Measurements from ENCODE around the gene WNK2.
A peak's percentile ranks its signal among the peaks of the same experiment; 100 is the strongest.
"Not testable (repeated sequence)": the region's sequence is repeated elsewhere in the genome, so short reads cannot be mapped to it uniquely, and the experiment has no call there.

The WNK2 gene

DNA sequence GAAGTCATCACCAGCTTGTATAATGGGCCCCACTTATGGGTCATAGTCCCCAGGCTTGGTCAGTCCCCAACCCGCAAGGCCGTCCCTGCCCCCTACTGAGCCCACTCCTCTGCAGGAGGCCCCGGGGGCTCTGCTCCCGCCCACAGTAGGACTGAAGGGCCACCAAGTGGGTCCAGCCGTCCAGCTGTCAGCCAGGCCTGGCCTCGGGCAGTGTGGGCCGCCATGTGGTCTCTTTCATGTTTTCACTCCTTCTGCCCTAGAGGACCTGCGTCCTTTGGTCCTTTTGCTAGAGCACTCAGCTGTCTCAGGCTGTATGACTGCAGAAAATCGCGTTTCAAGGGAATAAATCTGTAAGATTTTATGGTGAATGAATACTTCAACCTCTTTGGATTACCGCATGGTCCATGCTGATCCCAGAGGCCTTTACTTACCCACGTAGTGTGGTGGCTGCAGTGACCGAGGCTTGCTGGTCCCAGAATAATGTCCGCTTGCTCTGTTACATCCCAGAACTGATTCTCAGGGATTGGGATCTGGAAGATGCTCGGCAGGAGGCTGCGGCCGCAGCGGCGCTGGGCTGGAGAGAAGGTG is 161.8 kb downstream of the WNK2 start:
- no peak for DNase-seq

DNA sequence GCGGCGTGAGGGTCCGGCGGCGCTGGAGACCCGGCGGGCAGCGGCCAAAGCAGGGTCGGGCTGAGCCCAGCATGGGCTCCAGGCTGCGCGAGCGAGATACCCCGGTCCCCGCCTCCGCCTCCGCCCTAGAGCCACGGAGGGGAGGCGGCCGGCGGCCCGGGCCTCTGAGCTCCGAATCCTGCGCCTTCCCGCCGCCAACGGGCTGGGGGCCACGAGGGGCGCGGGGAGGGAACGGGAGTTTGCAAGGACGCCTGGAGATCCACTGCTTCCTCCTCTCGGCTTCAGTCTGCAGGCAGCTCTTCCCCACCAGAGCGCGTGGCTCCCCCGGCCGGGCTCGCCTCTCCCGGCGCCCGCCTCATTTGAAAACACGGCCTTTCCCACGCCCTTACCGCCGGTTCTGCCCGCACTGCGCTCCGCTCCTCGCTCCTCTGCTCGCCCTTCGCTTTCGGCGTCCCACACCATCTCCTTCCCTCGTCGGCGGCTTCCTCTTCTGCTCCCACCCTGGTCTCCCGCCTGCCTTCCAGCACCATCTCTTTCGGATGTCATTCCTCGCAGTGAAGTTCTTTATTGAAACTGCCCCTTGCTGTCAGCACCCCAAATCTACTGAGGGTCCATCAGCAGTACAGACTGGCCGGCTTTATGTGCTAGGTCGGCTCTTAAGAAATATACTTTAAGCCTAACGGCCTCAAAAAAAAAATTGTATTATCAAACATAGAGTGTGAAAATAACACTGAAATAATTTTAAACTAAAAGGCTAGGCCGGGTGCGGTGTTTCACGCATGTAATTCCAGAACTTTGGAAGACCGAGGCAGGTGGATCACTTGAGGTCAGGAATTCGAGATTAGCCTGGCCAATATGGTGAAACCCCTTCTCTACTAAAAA is 162.5 kb downstream of the WNK2 start:
- peak; percentile 79 for DNase-seq

DNA sequence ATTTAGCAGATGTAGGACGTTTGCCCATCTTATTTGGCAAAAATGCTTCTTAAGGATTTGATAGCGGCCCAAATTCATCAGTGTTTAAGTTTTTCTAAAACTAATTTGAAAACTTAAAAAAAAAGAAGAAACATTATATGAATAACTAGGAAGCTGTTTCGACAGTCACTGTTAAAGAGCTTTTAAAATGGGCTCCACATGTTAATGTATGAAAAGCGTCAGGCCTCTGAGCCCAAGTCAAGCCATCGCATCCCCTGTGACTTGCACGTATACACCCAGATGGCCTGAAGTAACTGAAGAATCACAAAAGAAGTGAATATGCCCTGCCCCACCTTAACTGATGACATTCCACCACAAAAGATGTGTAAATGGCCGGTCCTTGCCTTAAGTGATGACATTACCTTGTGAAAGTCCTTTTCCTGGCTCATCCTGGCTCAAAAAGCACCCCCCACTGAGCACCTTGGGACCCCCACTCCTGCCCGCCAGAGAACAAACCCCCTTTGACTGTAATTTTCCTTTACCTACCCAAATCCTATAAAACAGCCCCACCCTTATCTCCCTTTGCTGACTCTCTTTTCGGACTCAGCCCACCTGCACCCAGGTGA is 163.5 kb downstream of the WNK2 start:
- DNase-seq, result not testable (repeated sequence)

DNA sequence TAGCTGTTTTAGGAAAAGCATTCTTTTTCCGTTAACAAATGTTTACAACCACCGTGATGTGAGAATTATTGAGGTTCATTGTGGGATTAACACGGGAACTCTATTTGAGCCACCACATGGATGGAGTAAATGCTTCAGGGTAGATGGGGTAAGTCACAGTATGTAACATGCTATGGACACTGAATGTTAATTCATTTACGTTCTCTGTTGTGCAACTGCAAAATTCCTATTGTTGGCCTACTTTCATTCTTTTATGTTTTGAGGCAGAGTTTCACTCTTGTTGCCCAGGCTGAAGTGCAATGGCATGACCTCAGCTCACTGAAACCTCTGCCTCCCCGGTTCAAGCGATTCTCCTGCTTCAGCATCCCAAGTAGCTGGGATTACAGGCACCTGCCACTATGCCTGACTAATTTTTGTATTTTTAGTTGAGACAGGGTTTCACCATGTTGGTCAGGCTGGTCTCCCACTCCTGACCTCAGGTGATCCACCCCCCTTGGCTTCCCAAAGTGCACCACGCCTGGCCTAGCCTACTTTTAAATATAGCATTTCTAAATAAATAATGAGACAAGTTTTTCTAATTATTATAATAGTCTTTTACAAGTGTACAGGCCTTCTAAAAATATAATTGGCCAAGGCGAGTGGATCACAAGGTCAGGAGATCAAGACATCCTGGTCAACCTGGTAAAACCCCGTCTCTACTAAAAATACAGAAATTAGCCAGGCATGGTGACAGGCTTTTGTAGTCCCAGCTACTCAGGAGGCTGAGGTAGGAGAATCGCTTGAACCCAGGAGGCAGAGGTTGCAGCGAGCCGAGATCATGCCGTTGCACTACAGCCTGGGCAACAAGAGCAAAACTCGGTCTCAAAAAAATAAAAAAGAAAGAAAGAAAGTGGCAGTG is 169.7 kb downstream of the WNK2 start:
- not testable (repeated sequence) for DNase-seq

DNA sequence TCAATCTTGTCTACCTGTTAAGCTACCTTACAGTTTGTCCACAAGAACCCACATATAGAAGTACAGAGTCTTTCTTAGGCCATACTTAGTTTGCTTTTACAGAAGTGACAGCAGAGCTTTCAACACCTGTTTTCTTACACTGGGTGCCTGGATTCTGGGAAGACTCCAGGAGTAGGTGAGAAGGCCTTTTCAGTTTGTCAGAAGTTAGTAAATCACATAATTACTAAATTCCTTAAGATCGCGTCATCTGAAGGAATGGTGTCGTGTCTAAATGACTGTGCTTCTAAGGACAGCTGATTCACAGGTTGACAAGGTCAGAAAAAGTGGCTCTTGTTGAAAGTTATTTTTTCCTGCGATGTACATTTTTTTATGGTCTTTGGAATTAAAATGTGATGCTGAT is 170.5 kb downstream of the WNK2 start:
- DNase-seq, result no peak

DNA sequence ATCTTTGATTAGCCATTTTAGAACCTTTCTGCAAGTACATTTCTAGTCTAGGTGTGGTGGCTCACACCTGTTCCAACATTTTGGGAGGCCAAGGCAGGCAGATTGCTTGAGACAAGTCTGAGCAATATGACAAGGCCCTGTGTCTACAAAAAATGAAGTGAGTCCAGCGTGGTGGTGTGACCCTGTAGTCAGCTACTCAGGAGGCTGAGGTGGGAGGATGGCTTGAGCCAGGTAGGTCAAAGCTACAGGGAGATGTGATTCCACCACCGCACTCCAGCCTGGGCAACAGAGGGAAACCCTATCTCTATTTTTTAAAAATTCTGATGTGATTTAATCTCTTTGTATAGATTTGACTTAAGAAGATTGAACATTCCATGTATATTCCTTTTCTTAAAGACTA is 171.9 kb downstream of the WNK2 start:
- no peak for DNase-seq

DNA sequence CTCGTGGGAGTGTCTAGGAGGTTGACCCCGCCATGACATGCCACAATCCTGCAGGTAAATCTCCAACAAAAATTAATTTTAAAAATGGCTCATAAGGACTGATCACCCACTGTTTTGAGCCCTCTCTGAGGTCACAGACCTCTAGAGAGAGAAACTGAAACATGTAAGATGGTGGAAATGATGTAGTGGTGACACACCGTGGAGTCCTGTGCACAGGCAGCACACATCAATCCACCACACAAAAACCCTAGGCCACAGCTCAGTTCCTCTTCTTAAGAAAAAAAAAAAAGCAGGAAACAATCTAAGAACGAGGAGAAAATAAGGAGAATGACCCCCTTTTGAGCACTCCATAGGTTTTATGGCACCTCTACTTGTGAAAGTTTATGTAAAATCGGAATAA is 173.7 kb downstream of the WNK2 start:
- DNase-seq, result no peak

DNA sequence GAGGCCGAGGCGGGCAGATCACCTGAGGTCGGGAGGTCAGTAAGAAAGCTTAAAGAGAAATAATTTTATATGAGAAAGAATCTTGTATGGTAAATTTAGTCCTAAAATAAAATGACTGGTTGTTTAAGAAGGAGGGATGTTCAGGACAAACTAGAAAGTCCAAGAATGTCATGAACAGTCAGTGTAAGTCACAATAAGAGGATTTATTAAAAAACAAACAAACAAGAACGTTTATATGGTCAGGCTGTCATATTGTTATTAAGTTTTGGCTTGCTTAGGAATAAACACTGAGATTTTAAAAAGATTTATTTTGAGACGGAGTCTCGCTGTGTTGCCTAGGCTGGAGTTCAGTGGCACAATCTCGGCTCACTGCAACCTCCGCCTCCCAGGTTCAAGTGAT is 176.0 kb downstream of the WNK2 start:
- DNase-seq, result not testable (repeated sequence)

DNA sequence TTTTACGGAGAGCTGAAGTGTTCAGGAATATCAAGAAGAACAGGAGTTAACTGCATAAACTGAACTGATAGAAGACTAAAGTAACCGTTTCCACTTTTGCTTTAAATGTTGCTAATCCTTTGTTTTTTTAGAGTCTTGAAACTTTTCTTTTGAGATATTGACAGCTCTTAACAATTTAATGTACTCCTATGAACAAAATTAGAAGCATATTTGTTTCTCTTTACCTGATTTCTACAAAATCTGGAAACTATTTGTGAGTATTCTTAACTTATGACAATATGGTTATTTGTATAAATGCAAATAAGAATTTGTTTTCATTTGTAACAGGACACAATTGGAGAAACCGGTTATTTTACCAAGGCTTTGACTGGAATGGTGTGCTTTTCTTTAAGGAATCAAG is 178.1 kb downstream of the WNK2 start:
- no peak for DNase-seq

DNA sequence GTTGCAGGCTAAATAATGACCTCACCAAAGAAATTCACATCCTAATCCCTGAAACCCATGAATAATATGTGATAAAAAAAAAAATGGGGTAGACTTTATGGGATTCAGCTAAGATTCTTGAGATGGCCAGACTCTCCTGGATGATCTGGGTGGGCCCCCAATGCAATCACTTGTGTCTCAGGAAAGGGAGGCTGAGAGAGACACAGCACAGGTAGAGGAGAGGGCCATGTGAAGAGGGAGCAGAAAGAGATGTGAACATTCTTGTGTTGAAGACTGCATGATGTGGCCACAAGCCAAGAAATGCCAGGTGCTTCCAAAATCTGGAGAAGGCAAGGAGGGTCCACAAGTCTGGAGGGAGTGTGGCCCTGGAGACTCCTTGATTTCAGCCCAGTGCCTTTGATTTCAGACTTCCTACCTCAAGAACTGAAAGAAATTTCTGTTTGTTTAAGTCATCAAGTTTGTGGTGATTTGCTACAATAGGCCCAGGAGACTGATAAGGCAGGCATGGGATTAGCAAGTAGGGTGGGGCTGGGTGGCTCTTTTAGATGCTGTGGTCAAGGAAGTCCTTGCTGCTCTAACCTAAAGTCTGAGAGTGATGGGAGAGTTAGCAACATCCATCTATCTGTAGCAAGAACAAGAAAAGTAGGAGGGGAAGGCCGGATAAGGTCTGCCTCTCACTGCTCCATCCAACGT is 180.9 kb downstream of the WNK2 start:
- DNase-seq, result no peak

DNA sequence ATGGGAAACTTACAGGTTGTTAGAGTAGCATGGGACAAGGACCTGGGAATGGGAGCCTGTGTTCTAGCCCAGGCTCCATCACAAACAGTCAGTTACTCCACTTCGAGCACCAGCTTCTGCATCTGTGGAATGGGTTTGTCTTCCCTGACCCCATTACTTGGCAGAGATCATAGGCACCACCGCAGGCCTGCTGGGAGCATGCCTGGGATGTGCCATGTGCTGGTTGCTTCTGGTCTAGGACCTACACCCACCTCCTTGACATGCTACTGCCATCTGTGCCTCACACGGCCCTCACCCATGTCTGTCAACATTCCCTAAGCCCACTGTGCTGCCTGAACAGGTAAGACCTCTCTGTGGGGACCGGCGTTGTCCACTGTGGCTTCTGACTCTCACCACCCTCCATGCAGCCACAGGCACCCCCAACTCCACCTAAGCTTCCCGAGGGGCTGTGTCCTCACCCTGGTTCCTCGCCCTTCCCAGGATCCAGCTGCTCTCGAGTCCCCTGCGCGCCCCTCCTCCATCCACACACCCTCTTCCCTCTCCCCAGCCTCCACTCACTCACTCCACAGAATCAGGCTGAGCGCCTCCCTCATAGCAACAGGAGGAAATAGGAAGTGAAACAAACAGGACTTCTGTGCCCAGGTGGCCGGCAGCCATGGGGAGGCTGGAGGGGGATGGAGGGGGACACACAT is 181.6 kb downstream of the WNK2 start:
- DNase-seq, result no peak

DNA sequence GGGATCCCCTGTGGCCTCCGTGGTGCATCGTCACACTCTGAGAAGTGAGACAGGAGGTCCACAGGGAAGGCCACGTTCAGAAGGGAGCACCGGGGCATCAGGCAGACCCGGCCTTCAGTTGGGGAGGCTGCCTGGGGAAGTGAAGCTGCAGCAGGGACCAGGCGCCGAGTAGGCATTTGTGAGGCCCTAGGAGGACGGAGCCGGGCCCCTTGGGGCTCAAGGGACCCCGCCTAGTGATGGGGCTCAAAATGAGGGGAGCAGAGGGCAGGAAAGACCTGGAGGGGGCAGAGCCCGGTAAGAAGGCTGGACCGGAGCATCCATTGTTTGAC is 182.1 kb downstream of the WNK2 start:
- no peak for DNase-seq

DNA sequence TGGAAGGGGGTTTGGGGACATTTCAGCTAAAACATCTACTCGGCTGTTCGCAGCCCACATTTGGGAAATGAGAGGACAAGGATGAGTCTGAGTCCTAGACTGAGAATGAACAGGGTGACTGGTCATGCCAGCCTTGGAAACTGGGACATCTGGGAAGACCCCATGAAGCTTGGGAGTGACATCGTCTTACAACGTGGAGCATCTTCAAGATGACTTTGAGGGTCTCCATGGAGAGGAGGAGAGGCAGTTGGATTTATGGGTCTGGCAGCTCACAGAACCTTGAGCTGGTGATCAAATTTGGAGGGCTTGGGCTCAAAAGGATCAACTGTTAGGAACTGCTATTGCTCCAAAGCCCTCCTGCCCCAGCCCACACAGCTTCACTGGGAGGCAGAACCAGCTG is 182.5 kb downstream of the WNK2 start:
- not testable (repeated sequence) for DNase-seq

DNA sequence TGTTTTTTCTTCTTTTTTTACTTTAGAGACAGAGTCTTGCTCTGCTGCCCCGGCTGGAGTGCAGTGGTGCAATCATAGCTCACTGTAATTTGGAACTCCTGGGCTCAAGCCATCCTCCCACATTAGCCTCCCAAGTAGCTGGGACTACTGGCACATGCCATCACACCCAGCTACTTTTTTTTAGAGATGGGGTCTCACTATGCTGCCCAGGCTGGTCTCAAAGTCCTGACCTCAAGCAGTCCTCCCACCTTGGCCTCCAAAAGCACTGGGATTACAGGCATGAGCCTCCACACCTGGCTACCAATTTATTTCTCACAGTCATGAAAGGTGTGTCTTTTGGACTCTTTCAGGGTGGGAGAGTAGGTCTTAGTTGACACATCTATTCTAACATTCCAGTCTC is 184.5 kb downstream of the WNK2 start:
- DNase-seq, result no peak

DNA sequence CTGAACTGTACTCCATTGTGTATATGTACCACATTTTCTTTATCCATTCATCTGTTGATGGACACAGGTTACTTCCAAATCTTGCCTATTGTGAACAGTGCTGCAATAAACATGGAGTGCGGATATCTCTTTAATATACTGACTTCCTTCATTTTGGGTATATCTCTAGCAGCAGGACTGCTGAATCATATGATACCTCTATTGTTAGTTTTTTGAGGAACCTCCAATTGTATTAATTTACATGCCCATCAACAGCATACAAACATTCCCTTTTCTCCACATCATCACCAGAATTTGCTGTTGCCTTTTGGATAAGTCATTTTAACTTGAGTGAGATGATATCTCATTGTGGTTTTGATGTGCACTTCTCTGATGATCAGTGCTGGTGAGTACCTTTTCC is 185.7 kb downstream of the WNK2 start:
- DNase-seq, result no peak
